Measurements from ENCODE around the gene AQP5.

- TF ChIP-seq CTCF (IDR thresholded peaks at IDR 0.05) (no peak), POLR2A (IDR thresholded peaks at IDR 0.05) (no peak)
Measured at GRCh38 chr12:49917166-49917787, 44.4 kb upstream of the AQP5 start.
